ENCODE measurements around the gene APCDD1L.

Gene APCDD1L

DNA sequence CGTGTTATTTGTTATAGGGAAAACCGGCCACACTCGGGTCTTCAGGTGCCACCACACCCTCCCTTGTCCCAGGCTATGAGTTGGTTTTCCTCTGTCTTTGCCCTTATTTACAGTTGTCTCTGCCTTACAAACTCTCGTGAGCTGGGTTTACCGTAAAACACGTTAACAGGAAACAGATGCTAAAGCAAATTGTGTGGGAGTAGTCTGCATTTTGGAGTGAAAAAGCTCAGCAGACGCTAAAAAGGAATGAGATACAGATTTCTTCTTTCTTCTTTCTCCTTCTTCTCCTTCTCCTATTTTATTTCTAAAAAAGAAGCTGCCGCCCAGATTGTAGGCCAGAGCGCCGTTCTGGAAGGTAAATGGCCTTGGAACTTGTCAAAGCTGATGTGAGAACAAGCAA lies 51.9 kb downstream of the APCDD1L start:
- no peak for DNase-seq

DNA sequence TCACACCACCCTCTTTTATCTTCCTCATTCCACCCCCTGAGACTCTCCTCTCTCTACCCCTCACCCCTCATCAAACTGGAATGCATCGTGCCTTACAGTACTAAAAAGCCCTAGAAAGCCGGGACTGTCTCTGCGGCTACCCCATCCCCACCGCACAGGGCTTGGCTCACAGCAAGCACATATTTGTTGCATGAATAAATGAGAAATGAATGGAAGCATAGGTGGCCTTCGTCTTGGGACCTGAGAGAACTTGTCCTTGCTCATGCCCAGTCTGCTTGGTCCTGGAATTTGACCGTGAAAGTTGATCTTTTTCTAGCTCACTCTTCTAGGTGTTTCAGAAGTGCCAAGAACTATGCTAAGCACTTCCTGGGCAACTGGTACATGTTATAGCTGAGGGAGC lies 53.3 kb downstream of the APCDD1L start:
- DNase-seq, result no peak

DNA sequence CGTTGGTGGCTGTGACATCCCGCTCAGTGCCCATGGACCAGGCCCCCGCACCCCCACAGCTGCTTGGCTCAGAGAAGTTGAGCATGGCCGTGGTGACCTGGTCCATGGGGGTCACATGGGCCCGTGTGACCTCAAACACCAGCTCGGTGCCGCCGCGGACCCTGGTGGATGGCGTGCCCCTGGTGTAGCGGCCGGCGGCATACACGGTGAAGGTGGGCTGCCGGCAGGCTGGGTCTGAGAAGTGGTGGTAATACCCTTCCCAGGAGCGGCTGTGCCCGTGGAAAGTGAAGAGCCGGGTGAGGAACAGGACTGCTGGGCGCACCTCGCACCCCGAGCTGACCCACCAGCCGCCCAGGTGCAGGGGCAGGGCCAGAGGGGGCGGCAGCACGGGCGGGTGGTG lies 54.1 kb downstream of the APCDD1L start:
- DNase-seq, result no peak

DNA sequence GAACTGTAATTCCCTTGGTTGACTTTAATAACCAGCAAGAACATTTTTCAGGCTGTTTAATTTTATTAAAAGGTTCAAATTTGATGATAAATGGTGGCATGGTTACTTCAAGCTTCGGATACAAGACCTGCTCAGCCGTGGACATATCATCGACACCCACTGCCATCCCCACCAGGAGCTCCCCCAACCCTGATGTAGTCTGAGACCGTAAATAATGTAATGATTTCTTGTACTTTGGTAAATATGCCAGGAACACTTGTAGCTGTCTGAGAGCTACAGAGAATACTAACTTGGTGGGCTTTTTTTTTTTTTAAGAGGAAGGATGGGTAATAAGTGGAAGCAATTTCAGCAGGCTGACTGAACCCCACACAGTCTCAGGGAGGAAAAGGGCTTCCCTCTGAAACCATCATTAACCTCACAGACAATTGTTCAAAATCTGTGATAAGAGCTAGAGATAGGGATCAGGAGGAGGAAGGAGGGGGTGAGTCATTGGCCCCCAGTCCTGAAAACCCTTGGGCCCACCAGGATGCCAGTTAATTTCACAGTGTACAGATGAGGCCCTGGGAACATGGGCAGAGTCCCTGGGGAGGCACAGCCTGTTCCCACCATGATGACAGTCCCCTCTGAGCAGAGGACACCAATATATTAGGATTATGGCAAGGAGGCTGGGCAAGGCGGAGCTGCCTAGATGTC lies 56.0 kb downstream of the APCDD1L start:
- no peak for DNase-seq

DNA sequence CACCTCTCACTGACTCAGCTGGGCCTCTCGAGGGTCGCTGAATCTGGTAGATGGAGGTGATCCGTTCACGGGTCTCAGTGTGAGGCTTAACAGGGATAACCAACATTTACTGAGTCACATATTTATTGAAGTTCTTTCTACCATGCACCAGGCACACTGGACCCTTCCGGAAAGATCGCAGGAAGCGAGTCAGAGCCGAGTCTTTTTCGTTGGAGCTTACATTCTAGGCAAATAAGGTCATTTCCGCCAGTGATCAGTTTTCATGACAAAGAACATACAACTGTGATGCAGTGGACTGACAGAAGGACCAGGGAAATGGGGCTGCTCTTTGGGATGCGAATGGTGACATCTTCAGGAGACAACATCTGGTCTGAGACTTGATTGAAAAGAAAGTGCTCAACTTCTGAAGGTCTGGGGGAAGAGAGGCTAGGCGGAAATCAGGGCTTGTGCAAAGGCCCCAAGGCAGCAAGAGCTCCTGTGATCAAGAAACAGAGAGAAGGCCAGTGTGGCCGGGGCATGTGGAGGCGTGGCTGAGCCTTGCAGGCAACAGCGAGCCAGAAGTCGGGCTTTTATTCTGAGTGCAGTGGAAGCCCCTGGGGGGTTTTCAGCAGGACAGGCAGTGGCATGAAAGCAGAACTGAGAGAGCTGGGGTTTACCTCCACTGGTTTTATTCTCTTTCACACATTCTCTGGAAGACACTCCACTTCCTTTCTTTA lies 56.7 kb downstream of the APCDD1L start:
- DNase-seq, result no peak

DNA sequence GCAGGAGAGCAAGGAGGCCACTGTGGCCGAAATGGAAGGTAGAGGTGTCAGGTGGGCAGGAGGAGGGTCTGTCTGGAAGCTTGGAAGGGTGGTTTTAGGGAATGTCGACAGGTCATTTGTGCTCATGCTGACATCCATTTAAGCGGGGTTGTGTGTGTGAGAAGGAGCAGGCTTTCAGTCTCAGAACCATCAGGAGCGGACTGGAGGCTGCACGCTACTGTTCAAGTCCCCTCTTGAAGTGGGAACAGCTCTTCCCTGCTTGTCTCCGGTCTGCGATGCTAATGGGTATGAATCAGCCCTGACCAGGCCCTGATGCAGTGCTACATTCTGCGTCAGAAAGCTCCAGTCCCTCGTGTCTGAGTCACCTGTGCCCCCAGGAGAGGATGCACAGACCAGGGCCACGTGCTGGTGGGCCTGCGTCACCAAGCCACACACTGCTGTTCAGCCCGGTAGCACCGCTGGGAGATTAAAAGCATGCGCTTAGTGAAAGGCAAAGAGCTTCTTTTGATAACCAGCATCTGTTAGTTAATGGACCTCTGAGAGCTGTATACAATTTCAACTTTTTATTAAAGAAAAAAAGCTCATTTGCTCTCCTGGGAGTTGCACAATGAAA lies 58.0 kb downstream of the APCDD1L start:
- no peak for DNase-seq

DNA sequence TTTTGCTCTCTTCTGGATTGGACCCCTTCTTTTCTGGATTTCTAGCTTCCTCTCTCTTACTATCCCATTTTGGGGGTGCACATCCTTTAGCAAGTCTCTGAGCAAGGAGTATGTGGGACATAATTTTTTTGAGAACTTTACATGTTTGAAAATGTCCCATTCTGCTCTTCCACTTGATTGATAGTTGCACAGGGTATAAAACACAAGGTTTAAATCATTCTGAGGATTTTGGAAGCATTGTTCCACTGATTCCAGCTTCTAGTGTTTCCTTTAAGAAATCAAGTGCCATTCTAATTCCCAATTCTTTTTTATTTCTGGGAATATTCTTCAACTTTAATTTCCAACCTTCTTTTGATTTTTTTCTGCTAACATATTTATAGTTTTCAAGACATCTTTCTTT lies 60.7 kb downstream of the APCDD1L start:
- DNase-seq, result no peak

DNA sequence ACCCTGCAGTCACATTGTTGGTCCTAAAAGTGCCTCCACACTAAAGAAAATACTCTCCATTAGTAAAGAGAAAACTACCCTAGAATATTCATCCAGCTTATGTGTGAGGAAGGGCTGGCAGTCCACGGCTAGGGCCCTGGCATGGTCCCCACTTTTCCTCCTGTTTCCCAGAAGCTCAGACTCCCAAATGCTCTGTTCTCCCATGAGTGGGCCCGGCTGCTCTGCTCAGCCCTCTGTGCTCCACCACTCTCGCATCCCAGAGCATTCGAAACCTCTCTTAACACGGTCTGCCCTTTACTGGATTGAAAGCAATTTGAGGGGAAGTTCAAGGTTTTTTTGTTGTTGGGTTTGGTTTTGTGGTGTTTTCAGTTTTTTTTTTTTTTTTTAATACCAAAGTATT lies 61.8 kb downstream of the APCDD1L start:
- DNase-seq, result no peak

DNA sequence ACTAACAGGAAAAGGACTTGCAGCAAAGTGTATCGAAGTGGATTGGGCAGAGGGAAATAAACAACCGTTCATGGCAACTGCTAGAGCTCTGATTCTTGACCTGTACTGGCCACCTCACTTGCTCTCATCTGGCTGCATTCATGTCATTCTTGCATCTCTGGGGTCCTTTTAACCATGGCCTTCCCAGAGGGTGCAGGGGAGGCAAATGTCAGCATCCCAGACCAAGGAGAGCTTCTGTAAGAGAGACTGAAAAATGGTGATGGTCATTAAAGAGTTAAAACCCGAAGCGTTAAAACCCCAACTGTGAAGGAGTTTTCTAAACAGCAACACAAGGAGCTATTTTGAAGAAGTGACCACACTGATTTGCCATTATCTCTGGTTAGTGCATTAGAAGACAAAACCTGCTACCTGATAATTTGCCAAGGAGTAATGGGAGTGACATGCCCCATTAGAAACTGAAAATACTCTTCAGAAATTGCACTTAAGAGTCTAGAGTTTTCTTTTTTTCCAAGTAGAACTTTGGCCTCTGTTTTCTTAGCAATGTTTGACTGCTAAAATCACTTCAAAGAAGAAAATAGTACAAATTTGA lies 62.4 kb downstream of the APCDD1L start:
- no peak for DNase-seq

DNA sequence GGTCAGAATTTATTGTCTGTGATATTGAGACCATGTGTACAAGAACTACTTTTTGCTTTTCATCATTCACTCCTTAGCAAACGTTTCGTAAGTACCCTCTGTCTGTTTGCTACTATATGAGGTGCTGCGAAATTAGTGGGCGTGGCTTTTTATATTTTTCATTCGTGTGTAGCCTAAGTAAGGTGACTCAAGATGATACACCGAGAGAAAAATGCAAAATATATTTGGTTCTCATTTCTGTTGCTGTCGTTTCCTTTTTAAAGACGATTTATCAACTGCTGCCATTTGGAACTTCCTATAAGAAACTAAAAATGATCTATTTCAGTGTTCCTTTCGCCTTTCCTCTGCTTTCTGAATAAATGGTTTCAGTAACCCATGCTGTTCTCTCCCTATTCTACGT lies 64.9 kb downstream of the APCDD1L start:
- DNase-seq, result no peak

DNA sequence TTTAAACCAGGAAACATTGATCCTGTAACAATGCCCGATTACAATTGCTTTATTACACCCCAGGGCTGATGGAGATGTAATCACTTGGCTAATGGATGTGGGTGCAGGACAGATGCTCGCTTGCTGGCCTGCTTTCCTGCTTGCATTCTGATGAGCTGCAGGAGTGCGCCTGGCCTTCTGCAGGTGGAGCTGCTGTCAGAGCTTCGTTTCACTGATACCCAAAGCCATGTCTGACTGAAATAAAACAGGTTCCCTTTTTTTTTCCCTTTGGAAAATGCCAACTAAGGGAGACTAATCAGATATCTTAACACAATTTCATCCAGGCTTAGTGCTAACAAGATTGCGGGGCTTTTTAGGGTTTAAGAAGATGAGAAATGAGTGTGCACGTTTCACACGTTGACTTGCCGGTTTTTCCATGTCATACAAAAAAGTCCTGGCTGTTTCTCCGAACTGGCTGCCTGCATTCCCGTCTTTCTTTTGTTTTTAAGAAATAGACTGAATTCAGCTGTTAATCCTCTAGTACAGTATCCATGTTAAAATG lies 65.4 kb downstream of the APCDD1L start:
- DNase-seq, result no peak

DNA sequence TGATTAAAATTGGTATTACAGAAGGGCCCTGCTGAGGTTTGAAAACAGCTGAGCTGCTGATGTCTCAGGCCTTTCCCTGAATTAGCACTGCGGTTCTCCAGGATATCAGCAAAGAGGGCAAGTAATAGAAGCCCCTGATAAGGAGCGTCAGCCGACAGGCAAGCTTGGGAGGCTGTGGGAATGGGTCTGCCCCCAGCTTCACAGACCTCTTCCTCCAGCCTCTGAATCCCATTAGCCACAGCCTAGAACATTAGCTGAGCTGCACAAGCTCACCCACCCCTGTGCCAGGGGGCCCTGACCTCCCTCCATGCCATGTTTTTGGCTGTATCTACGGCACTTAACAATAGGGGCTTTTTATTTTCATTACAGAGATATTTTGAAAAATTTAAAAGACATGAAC lies 66.2 kb downstream of the APCDD1L start:
- no peak for DNase-seq

DNA sequence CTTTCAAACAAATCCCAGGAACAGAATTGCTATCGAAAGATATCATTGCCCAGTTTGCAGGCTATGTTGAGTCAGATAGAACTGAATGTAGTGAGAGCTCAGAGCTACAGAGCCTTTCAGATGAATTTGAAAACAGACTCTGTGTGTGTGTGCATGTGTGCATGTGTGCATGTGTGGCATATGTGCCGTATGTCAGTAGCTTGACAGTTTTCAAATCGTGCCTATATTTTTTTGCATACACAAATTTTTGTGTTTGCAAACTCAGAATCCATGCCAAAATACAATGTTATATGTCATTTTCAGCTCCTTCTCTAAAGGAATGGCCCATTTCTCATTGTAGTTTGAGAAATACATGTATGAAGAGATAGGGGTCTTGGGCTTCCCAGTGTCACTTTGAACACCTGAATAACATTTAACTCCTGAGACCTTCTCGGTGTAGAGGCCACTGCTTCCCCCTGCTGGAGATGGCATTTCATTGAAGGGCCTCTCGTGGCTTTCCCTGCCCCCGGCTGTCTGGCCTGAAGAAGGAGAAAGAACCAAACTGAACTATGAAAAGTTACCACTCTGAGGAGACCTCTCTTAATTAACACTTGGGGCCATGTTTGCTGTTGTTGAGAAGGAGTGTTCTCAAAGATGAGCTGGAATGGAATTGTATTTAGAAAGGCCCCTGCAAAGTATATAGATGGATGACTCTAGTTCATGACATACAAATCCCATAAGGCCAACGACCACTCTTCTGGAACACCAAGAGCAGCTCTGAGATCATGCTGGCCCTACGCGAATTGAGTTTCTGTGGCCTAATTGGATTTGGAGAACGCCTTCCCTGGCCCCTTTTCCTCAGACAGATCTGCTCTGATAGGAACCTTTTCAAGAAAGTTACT lies 67.4 kb downstream of the APCDD1L start:
- peak; percentile 29 for DNase-seq

DNA sequence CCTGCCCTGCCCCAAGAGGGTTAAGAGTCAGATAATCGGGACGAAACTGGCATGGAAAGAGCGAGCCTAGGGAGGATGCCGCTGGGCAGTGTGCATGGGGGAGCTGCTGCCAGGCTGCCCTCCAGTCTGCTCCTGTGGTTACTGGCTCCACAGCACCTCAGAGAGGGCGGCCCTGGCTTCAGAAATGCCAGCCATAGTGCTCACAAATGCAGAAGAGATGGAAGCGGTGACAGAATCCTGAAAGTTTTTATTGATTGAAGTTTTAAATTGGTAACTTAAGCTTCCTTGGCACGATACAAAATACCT lies 68.3 kb downstream of the APCDD1L start:
- DNase-seq, result no peak

DNA sequence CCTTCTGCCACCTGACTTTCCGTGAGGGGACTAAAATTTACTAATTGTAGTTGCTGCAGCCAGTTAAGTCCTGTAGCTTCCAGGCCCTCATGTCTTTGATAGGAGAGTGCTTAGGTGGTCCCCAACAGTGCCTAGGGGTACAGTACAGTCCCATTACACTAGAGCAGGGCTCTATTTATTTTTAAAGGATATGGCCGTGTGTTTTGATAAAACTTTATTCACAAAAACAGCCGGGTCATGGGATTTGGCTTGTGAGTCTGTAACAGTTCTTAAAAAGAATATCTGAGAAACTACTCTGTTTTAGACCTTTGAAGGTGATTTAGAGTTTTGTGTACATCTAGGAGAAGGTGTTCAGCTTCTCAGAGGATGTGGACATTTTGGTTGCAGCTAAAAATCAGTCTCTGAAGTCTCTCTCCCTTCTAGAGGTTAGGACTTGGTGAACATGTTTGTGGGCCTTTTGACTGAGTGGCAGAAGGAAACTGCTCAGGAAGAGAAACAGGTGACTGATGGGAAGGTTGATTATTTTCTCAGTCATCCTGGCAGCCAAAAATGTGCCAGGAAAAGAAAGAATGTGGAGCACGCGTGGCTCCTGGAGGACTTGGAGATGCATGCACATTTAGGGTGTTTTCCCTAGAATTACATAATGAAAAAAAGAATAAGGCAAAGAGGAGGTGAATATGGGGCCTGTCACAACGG lies 68.8 kb downstream of the APCDD1L start:
- no peak for DNase-seq

DNA sequence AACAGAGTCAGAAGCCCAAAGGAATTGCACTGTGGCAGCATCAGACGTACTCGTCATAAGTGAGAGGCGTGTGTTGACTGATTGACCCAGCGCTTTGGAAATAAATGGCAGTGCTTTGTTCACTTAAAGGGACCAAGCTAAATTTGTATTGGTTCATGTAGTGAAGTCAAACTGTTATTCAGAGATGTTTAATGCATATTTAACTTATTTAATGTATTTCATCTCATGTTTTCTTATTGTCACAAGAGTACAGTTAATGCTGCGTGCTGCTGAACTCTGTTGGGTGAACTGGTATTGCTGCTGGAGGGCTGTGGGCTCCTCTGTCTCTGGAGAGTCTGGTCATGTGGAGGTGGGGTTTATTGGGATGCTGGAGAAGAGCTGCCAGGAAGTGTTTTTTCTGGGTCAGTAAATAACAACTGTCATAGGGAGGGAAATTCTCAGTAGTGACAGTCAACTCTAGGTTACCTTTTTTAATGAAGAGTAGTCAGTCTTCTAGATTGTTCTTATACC lies 70.4 kb downstream of the APCDD1L start:
- DNase-seq, result no peak

DNA sequence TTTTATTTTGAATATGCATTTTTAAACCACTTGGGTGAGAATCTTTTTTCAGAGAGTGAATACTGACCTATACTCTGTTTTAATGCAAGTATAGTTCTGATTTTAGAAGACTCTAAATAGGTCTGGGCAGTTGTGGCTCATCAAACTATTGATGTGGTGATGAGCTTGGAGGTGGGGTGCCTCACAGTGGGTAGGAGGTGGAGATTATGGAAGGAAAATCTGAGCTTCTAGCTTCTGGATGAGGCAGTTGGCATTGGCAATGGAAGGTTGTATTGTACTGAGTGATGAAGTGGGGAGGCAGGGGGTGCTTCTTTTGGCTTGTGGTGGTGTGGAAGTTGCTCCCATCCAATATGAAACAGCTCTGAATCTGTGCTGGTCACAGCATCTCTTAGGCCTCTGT lies 73.5 kb downstream of the APCDD1L start:
- no peak for DNase-seq

DNA sequence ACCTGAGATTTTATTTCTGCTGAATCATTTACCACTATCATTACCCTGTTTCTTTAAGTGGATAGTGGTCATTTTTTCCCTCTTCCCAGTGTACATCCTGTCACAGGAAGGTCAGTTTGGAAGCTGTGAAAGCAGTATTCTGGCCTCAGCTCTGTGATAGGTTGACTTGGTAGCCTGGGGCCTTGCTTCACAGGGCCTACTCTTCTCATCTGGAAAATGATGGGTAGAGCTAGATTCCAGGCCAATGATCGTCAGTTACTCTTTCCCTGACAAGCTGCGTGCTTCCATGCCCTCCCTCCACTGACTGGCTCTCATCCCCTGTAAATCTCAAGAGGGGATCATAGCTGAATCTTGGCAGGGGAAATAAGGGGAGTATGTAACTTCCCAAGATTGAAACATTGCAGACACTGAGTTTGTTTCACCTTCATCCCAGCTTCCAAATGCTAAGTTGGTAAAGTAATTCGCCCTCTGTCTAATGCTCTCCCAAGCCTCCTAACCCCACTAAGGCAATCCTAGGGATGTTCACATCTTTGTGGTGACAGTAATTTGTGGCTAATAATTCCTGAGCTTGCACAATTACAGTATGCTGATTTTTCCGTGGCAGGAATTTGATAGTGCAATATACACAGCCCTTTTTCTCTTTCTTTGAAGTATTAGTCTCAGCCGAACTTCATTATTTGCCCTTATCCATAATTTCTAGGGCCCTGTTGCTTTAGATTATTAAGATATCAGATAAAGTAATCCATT lies 75.0 kb downstream of the APCDD1L start:
- no peak for DNase-seq

DNA sequence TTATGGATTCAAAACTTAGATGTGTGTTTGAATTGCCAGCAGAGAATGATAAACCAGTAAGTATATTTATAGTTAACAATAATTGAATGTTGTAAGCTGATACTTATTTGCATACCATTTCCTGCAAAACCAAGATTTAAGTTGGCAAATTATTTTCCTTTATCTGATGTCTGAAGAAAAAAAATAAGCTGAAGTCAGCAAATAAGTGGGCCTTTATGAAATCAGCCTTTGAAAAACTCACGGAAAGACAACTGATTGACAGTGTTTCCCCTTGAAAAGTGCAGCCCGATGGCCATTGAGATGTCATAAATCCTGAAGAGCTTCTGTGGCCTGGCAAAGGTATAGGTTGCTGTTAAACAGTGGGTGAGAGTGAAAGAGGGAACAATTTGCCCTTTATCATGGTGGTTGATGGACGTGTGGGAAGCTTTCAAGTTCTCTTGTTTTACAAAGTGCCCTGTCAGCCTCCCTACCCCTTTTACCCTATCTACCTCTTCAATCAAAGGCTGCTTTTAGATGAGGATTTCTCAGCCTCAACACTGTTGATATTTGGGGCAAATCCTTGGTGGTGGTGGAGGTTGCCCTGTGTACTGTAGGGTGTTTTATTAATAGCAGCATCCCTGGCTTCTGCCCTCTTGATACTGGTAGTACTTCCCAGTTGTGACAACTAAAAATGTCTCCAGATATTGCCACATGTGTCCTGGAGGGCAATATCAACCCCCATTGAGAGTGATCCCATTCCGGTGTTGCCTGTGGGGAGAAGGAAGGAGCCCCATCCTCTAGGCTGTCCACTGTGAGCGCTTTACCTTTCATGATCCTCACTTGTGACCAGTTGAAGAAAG lies 76.0 kb downstream of the APCDD1L start:
- DNase-seq, result no peak
